ENCODE measurements around the gene TPRA1. TPM values are rescaled to one million over a fixed set of nuclear protein-coding genes. Genes with fewer than 3 reads are reported as not detected.

Gene TPRA1
- total RNA-seq, 1 experiment from 2014 or later: 38.3 TPM

GRCh38 chr3:127598841-127599570 lies 8.5 kb upstream of the TPRA1 start:
- in situ Hi-C loops (cut with HindIII; ENCODE audit: low sequenced_read_pairs): no loop called here
- DNase-seq (ENCODE audit: low spot score): no peak

GRCh38 chr3:127597020-127597771 lies 6.7 kb upstream of the TPRA1 start:
- in situ Hi-C loops (cut with HindIII; ENCODE audit: low sequenced_read_pairs): no loop called here
- no peak for DNase-seq (ENCODE audit: low spot score)

- in situ Hi-C loops (cut with HindIII; ENCODE audit: low sequenced_read_pairs): no loop called here
- no peak for DNase-seq (ENCODE audit: low spot score)
These were observed 4.8 kb upstream of the TPRA1 start for GRCh38 chr3:127595303-127595702.

- no peak for DNase-seq (ENCODE audit: low spot score)
- in situ Hi-C loops (cut with HindIII; ENCODE audit: low sequenced_read_pairs): no loop called here
These were observed 2.6 kb upstream of the TPRA1 start for GRCh38 chr3:127593178-127593577.

- in situ Hi-C loops (cut with HindIII; ENCODE audit: low sequenced_read_pairs): no loop called here
- peak; percentile 23 for DNase-seq (ENCODE audit: low spot score)
These were observed 296 bp downstream of the TPRA1 start for GRCh38 chr3:127590282-127590592.

GRCh38 chr3:127589600-127590281 lies 792 bp downstream of the TPRA1 start:
- no peak for DNase-seq (ENCODE audit: low spot score)
- in situ Hi-C loops (cut with HindIII; ENCODE audit: low sequenced_read_pairs): no loop called here

GRCh38 chr3:127588806-127589577 lies 1.5 kb downstream of the TPRA1 start:
- in situ Hi-C loops (cut with HindIII; ENCODE audit: low sequenced_read_pairs): no loop called here
- DNase-seq (ENCODE audit: low spot score): no peak

- in situ Hi-C loops (cut with HindIII; ENCODE audit: low sequenced_read_pairs): no loop called here
These were observed 2.7 kb downstream of the TPRA1 start for GRCh38 chr3:127587876-127588275.

GRCh38 chr3:127585813-127586413 lies 4.6 kb downstream of the TPRA1 start:
- no peak for DNase-seq (ENCODE audit: low spot score)
- in situ Hi-C loops (cut with HindIII; ENCODE audit: low sequenced_read_pairs): no loop called here

More at GRCh38 chr3:127587876-127588275, 2.7 kb downstream of the TPRA1 start:
- DNase-seq (ENCODE audit: low spot score): no peak

GRCh38 chr3:127585163-127585812 lies 5.2 kb downstream of the TPRA1 start:
- no peak for DNase-seq (ENCODE audit: low spot score)
- in situ Hi-C loops (cut with HindIII; ENCODE audit: low sequenced_read_pairs): no loop called here

- in situ Hi-C loops (cut with HindIII; ENCODE audit: low sequenced_read_pairs): no loop called here
These were observed 5.8 kb downstream of the TPRA1 start for GRCh38 chr3:127584734-127585133.

GRCh38 chr3:127580327-127581060 lies 10.0 kb downstream of the TPRA1 start:
- no peak for DNase-seq (ENCODE audit: low spot score)
- in situ Hi-C loops (cut with HindIII; ENCODE audit: low sequenced_read_pairs): no loop called here

More at GRCh38 chr3:127584734-127585133, 5.8 kb downstream of the TPRA1 start:
- DNase-seq (ENCODE audit: low spot score): no peak

GRCh38 chr3:127578802-127579201 lies 11.7 kb downstream of the TPRA1 start:
- no peak for DNase-seq (ENCODE audit: low spot score)
- in situ Hi-C loops (cut with HindIII; ENCODE audit: low sequenced_read_pairs): no loop called here

GRCh38 chr3:127578168-127578567 lies 12.4 kb downstream of the TPRA1 start:
- in situ Hi-C loops (cut with HindIII; ENCODE audit: low sequenced_read_pairs): no loop called here
- no peak for DNase-seq (ENCODE audit: low spot score)

GRCh38 chr3:127577448-127577847 lies 13.1 kb downstream of the TPRA1 start:
- DNase-seq (ENCODE audit: low spot score): no peak
- in situ Hi-C loops (cut with HindIII; ENCODE audit: low sequenced_read_pairs): no loop called here

GRCh38 chr3:127574880-127575878 lies 15.4 kb downstream of the TPRA1 start:
- peak; percentile 92 for DNase-seq (ENCODE audit: low spot score)
- in situ Hi-C loops (cut with HindIII; ENCODE audit: low sequenced_read_pairs): no loop called here

- in situ Hi-C loops (cut with HindIII; ENCODE audit: low sequenced_read_pairs): no loop called here
- DNase-seq (ENCODE audit: low spot score): no peak
These were observed 16.6 kb downstream of the TPRA1 start for GRCh38 chr3:127573912-127574311.

Data from G401 (cell line).